Measurements from ENCODE around the gene SIGLEC9. TPM values are rescaled to one million over a fixed set of nuclear protein-coding genes. Genes with fewer than 3 reads are reported as not detected.

SIGLEC9 gene
- total RNA-seq, 1 donor from 2014 or later, result 3.2 TPM

DNA sequence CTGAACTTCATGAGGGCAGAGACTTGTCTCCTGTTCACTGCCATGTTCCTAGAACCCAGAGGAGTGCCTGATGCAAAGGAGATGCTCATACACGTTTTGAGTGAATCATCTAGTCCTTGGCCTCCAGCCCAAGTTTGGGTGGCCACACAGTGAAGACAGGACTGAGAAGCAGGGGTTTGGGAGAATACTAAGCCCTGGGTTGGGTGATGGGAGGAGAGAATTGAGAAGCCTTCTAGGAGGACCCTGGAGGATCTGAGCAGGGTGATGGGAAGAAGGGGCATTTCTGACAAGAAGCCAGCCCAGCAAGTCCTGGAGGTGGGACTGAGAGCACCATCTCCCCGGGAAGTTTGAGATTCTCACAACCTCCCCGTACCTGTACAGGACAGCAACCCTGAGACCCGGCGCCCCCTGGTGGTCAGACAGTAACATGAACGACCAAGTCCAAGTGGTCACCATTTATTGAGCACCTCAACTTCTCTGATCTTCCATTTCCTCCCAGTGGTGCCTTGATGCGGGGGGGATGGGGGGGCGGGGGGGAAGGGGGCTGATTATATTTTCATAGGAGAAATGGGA is 27.5 kb upstream of the SIGLEC9 start:
- DNase-seq (ENCODE audit: low spot score), result peak; percentile 60

DNA sequence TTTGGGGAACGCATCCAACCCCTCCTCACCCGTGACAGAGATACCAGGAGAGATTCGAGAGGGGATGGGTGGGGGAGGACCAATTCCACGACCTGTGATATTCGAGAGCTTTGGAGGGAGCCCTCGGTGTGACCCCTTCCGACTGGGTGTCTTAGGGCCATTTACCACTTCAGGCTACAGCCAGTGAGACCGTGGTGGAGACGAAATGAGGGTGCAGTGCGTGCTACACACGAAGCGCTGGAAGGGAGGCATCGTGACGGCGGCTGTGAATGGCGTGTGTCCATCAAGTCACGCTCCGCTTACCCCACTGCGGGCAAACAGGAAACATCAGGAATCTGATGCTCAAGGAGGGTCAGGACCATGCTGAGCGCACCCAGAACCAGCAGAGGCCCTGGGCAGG is 26.9 kb upstream of the SIGLEC9 start:
- no peak for DNase-seq (ENCODE audit: low spot score)

DNA sequence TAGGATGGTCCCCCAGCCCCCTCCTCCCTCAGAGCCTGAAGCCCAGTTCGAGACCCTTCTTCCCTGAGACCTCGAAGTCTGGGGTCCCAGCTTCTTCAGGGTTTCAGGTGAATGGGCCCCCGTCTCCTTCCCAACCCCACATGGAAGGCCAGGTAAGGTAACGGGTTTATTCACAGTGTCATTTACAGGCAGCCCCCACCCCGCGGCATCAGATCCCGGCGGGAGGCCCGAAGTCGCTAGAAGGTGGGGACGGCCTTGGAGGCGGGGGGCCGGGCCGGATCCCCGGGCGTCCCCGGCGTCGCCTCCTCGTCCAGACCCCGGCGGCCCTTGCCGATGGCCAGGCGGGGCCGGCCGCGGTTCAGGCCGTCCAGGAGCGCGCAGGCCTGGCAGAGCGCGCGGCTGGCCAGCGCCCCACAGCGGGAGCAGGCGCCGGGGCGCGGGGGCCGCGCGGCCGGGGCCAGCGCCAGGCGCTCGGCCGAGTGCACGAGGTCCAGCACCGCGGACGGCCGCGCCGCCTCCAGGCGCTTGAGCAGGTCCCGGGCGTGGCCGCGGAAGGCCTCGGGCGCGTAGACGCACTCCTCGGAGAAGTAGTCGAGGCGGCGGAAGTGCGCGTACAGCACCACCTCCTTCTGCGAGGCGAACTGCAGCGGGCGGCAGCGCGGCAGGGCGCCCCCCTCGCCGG is 26.2 kb upstream of the SIGLEC9 start:
- no peak for DNase-seq (ENCODE audit: low spot score)

DNA sequence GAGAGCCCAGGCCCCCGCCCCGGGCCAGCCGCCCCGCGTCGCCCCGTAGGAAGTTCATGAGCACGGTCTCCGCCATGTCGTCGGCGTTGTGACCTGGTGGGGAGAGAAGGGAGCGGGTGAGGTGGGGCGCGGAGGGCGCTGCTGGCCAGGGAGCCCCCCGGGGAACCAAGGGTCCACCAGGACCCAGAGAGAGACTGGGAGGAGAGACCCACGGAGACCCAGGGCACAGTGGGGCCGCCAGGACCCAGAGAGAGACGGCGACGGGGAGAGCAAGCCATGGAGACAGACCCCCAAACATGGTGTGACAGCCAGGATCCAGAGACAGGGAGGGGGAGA is 25.7 kb upstream of the SIGLEC9 start:
- DNase-seq (ENCODE audit: low spot score), result no peak

DNA sequence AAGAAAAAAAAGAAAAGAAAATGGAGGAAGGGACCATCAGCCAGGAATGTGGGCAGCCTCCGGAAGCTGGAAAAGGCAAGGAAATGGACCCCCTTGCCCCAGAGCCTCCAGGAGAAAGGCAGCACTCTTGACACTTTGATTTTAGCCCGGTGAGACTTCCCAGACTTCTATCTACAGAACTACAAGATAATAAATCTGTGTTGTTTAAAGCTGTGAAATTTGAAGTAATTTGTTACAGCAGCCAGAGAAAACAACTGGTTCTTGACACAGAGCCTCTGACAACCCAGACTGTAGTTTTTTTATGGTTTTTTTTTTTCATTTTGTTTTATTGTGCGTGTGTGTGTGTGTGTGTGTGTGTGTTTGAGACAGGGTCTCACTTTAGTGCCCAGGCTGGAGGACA is 24.1 kb upstream of the SIGLEC9 start:
- DNase-seq (ENCODE audit: low spot score), result no peak

DNA sequence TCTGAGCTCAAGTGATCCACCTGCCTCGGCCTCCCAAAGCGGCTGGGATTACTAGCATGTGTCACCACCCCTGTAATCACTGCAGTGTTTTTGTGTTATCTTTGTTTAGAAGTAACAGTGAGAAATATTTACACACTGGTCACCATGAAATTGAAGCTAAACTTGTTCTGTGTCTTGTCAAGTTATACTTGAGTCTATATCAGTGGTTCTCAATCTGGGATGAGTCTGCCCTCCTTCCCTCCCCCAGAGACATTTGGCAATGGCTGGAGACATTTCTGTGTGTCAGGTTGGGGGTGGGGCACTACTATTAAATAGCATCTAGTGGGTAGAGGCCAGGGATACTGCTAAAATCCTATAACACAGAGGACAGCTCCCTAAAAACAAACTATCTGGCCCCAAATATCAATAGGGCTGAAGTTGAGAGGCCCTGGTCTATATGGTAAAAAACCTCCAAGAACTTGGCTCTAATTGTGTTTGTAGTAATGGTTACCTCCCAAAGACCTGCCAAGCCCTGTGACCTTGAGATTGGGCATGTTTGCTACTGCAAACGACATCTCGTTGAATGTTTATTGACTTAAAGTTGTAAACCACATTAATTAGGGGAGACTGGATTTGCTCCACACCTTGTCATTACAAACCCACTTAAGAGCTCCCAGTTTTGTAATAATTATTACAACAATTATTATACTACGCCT is 23.4 kb upstream of the SIGLEC9 start:
- no peak for DNase-seq (ENCODE audit: low spot score)

DNA sequence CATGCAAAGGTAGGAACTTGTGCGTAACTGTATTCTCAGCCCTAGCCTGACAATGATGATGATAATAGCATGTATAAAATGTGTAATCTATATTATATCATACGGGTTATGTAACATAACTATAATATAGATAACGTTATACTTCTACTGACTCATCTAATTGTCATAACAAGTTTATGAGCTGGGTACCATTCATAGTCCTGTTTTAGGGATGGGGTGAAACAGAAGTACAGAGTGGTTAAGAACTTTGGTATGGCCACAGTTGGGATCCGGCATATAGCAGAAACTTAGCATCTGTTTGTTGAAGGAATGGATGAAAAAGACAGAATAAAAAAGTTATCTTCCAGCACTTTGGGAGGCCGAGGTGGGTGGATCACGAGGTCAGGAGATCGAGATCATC is 21.7 kb upstream of the SIGLEC9 start:
- DNase-seq (ENCODE audit: low spot score), result no peak

DNA sequence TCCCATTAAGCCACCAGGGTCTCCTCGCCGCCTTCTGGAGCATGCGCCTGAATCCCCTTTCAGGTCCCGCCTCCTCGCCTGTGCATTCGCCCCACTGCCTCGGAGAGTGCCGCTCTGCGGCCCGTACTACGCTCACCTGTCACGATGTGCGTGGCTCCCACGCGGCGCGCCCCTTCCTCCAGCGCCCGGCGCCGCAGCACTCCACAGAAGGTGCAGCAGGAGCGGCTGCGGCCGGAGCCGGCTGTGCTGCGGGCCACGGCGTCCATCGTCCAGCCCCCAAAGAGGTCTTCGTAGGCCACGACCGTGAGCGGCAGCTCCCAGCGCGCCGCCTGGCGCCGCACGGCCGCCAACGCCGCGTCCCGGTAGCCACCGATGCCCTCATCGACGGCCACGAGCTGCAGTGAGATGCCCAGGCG is 20.8 kb upstream of the SIGLEC9 start:
- no peak for DNase-seq (ENCODE audit: low spot score)

DNA sequence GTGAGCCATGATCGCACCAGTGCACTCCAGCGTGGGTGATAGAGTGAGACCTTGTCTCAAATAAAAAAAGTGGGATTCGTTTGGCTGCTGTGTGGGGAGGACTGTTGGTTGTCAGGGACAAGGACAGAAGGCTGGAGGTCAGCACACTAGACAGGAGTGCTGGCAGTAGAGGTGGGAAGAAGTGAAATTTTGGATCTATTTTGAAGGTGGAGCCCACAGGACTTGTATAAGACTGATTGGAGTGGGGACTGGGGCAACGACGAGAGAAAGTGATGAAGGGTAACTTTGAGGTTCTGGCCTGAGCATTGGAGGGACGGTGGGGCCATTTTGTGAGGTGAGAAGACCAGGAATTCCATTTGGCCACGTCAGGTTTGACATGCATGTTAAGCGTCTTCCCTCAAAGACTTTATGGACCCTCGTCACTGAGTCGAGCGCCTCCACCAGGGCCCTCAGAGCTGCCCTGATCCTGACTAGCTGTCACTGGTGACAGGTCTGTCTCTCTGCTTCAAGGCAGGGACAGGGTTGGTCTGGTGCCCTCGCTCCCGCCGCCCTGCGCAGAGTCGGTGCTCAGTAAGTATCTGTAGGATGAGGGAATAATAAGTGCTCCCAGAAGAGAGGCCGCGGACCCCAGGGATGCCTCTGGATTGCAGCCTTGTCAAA is 17.2 kb upstream of the SIGLEC9 start:
- peak; percentile 61 for DNase-seq (ENCODE audit: low spot score)

DNA sequence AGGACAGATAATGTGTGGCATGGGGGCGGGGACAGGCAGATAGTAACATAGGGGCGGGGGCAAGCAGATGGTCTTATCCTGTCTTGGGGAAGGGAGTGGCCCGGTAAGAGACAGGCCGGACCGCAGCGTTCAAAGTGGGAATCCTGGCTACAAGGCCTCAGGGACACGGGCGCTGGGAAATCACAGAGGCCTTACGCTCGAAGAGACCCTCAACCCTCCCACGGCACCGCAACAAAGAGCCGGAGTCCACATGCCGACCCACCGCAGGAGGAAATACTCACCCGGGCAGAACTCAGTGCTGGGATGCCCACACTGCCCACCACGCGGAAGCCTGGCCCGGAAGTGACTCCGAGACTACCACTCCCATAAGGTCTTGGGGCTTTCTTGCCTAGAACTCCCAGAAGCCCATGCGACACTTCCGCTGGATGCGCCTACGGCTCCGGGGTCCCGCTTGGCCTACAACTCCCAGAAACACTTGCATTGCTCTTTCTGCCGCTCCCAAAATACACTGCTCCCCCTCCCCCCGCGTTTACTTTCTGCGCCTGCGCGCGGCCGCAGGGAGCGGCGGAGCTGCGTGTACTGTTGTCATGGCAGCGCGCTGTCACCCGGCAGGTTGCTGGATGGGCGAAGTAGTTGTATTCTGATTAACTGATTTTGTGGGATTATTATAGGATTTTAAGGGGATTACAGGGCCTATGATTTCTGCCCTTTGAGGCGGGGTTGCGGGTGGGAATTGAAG is 16.5 kb upstream of the SIGLEC9 start, which contains the start of gene CTU1:
Gene CTU1, minus strand, starts transcription at position 344 of the 739 bp plus-strand sequence. CDS start 3,840 bp downstream, outside the sequence.
- peak; percentile 99 for DNase-seq (ENCODE audit: low spot score)

DNA sequence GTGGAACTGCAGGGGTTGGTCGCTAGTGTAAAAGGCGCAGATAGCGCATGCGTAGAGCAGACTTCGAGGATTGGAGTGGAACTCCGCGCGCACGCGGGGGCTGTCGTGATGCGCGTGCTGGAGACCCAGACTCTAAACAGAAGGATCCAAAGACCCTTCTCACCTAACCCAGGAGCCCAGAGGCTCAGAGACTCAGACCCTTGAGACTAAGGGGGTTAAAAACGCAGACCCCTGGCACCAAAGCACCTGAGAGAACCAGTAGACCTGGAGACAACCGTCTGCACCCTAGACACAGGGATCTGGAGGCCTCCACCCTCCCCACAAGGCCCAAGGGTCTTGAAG is 15.9 kb upstream of the SIGLEC9 start:
- DNase-seq (ENCODE audit: low spot score), result no peak

DNA sequence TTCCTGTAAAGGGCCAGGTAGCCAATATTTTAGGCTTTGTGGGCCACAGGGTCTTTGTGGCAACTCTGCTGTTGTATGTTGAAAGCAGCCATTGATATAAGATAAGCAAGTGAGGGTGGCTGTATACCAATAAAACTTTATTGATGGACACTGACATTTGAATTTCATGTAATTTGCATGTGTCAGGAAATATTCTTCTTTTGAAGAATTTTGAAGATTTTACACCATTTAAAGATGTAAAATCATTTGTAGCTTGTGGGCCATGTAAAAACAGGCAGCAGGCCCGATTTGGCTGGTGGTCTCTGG is 14.1 kb upstream of the SIGLEC9 start:
- DNase-seq (ENCODE audit: low spot score), result no peak

DNA sequence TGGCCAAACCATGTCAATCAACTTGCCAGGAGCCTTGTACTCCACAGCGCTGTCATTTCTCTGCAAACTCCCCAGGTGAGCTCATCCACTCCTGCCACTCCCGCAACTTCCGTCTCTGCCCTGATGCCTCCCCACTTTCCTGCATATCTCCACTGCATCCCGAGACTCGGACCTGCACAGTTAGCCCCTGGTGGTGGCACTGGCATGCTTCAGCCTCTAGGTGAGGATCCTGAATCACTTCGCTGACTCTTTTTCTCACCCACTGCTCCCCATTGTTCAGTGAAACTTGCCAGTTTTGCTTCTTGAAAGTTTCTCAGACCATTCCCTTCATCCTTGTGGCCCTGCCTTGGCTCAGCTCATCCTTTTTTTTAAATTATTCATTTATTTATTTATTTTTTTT is 13.1 kb upstream of the SIGLEC9 start:
- no peak for DNase-seq (ENCODE audit: low spot score)

DNA sequence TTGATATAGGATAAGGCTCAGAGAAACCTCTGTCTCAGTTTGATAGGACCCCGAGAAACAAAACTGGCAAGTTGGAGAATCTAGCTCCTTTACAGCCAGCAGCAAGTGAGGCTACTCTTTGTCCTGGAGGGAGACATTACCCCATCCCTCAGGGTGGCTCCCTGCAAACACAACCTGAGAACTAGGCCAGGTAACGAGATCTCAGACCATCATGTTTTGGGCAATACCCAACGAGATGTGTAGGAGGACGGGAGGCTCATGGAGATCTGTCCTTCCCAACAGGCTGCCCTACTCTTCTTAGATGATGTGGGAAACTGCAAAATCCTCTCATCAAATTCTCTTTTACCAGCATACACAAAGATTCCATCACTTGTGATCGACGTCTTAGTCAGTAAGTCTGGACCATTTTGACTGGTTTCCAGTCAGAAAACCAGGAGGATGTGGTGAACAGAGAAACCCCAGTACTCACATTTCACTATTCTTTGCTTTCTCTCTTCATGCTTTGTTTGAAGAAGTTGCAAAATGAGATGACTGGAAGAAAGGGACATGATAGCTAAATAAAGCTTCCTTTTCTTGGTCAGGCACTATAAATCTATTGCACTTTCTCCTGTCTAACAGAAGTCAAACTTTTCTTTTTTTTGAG is 10.5 kb upstream of the SIGLEC9 start:
- no peak for DNase-seq (ENCODE audit: low spot score)

DNA sequence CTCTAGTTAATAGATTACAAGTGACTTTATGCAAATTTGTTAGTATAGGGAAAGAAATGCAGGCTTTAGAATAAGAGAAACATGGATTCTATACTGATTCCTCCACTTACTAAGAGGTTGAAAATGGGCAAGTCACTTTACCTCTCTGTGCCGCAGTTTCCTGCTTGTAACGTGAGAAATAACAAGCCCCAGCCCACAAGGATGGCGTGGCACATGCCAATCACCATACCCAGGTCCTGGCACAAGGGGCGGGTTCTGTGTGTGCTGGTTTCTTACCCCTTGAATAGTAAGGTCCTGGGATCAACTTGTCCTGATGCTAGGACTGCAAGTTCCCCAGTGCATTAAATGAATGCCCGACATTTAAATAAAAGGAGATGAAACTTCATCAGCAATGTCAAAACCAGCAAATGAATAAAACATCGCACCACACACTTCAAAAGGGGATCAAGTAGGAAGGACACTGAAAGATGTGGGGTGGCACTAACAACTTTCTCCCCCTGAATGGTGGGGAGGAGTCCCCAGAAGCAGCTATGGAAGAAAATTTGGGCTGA is 7.9 kb upstream of the SIGLEC9 start:
- DNase-seq (ENCODE audit: low spot score), result no peak

DNA sequence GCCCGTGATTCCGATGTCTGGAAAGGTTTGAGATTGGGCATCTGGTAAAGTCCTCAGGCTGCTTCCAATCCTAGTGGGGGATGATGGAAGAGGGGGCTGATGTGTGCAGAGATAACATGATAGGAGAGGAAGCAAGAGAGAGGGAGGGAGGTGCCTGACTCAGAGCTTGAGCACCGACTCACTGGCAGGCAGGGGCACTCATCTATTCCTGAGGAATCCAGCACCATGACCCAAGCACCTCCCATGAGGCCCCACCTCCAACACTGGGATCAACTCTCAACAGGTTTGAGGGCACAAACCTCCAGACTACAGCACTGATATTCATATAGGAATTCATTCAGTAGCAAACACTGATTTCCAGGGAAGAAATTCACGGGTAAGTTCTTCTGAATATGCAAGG is 5.6 kb upstream of the SIGLEC9 start:
- DNase-seq (ENCODE audit: low spot score), result no peak

DNA sequence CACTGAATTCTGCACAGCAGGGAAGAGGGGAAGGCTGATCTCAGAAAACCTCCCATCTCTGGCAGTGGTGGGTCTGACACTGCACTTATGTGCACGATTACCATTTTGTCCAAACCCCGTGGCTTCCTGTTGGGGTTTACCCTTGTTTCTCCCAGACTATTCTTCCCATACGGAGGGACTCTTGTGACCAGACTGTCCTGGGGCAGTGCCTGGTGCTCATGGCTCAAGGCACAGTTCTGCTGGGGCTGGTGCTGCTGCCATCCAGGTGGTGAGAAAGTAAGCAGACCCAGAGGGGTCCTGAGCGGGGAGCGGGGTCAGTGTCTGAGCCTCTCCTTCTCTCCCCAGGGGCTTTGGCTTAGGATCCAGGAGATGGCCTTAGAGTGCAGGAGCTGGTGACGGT is 5.1 kb upstream of the SIGLEC9 start:
- DNase-seq (ENCODE audit: low spot score), result no peak

DNA sequence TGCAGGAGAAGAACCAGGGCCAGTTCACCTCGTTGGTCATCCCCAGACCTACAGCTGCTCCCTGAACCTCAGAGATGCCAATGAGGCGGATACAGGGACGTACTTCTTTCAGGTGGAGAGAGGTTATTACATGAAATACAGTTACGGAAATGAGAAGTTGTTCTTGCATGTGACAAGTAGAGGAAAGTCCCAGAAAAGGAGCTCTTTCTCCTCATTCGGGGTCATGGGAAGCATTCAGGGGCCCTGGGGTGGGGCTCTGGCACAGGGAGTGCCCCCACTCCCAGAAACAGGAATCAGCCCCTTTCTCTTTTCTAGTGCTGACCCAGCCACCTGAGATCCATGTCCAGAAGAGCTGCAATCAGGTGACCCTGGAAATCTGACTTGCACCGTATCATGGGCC is 4.5 kb upstream of the SIGLEC9 start:
- no peak for DNase-seq (ENCODE audit: low spot score)

DNA sequence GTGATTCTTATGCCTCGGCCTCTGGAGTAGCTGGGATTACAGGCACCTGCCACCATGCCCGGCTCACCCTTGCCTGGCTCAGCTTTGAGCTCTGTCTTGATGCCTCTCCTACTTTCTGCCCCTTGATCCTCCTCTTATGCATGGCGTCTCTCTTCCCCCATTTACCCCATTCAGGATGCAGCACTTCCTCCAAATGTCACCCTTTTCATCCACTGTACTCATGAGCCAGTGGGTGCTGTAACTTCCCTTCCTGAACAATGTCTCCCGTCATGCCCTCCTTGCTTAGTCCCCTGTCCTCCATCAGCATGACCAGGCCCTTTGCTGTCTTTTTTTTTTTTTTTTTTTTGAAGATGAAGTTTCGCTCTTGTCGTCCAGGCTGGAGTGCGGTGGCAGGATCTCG is 3.4 kb upstream of the SIGLEC9 start:
- DNase-seq (ENCODE audit: low spot score), result no peak

DNA sequence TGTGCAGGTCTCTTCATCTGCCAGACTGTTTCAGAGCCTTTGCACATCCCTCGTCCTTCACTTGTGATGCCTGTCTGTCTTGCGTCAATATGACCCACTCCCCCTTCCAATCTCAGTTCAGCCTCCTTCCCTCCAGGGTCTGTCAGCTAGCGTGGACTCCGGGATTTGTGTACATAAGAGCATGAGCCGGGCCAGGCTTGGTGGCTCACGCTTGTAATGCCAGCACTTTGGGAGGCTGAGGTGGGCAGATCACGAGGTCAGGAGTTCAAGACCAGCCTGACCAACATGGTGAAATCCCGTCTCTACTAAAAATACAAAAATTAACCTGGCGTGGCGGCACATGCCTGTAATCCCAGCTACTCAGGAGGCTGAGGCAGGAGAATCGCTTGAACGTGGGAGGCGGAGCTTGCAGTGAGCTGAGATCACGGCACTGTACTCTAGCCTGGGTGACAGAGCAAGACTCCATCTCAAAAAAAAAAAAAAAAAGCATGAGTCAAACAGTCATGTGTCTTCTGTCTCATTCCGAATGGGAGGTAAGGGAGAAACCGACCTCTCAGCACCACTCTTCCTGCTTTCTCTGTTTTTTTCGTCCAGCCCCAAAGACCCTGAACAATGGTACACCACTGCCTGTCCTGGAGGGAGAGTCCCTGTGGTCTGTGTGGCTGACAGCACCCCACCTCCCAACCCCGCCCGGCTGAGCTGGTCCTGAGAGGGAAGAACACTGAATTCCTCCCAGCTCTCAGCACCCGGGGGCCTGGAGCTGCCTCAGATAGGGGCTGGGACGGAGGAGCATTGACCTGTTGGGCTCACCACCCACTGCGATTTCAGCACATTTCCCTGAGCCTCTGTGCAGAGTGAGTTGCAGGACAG is 2.4 kb upstream of the SIGLEC9 start:
- DNase-seq (ENCODE audit: low spot score), result no peak

DNA sequence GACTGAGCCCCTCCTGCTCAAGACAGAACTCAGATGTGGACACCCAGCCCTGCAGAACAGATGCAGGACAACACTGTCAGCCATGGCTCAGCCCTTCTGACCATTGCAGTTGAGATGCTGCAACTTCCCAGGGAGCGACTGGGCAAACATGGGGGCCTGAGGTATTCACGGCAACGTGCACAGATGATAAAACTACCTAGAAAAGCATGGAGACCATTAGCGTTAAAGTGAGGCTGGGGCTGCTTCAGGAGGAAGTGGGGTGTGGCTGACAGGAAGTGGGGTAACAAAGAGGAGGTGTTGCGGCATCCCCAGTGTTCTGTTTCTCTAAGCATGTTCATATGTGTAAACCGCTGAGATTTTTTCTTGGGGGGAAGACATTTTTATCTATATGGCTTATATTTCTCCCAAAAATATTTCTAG is 1.3 kb upstream of the SIGLEC9 start:
- no peak for DNase-seq (ENCODE audit: low spot score)
